Activated T-helper 2 cell treated with anti-CD3 and anti-CD28 coated beads, Interferon-gamma antibody, Interleukin-2, Interleukin-4, amounts not matched to agents 10 μg/mL and 5 μg/mL and 100 μg/mL, durations not matched to agents 14 hours and 24 hours and 36 hours (primary cell): ENCODE measurements around the gene LEPR. TPM values are rescaled to one million over a fixed set of nuclear protein-coding genes. Genes with fewer than 3 reads are reported as not detected.

Experiments
- DNase-seq: peaks from one replicate; pipeline ENCODE4 v3.0.0; 2021; ENCODE audit warnings: low spot score
- H3K27ac Mint-ChIP-seq: one replicate; pipeline ENCODE4 v1.8.0; 2021; ENCODE audit warnings: mixed read lengths
- H3K27me3 Mint-ChIP-seq: one replicate; pipeline ENCODE4 v1.8.0; 2021; ENCODE audit warnings: low read depth, mixed read lengths
- H3K36me3 Mint-ChIP-seq: one replicate; pipeline ENCODE4 v1.8.0; 2021; ENCODE audit warnings: low read depth, mixed read lengths
- H3K4me1 Mint-ChIP-seq: one replicate; pipeline ENCODE4 v1.8.0; 2021; ENCODE audit warnings: low read depth, mixed read lengths
- H3K4me3 Mint-ChIP-seq: one replicate; pipeline ENCODE4 v1.8.0; 2021; ENCODE audit warnings: low read depth, mild to moderate bottlenecking, moderate library complexity, mixed read lengths
- H3K9me3 Mint-ChIP-seq: one replicate; pipeline ENCODE4 v1.8.0; 2021; ENCODE audit warnings: mixed read lengths
- intact Hi-C: fragments of 100-400 bp; cut with micrococcal nuclease; formaldehyde crosslinking; loops from one replicate; pipeline ENCODE4 v1.15.1; 2023
- total RNA-seq: library from RNA; stranded (reverse); gene quantifications from 2 replicates; pipeline ENCODE4 v1.2.3, GENCODE V29; 2022

The LEPR gene
- total RNA-seq, 1 donor from 2014 or later: 2.0 TPM

DNA sequence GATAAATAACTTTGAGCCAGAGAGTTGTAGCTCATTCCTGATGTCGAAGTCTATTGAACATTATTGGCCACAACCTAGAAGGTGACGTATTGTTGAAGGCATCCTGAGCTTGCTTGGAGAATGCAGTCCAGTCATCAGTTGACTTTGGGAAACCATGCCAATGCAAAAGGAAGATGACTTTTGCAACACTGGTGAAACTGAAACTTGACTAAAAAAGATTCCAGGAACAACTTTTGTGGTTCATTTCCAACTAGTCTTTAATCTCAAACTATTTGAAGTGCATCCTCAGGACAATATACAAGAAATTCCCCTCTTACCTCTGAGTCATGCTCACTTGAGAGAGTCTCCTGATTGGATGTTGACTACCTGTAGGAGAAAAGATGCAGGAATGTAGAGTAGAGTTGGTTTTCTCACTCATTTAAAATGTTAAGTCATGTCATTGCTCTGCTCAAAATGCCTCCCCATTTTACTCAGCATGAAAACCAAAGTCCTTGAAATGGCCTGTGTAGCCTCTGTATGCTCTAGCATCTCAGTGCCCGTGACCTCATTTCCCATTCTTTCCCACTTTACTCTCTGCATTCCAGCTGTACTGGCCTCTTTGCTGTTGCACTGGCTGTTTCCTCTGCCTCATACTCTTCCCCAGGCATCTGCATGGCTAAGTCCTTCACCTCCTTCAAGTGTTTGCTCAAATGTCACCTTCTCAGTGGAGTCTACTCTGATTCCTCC is 24.4 kb upstream of the LEPR start:
- Mint-ChIP-seq H3K36me3 (peaks cover 4% of the 10 kb centered on the region), H3K27me3 (no peaks in the 10 kb centered on the region), H3K9me3 (no peaks in the 10 kb centered on the region), H3K4me3 (no peak overlapping the region), H3K4me1 (peaks cover 68% of the 10 kb centered on the region), H3K27ac (peak overlapping the region; percentile 32)
- no peak for DNase-seq
- intact Hi-C loops: loop anchor here (1.0 to 10.0 kb wide), 7 partner anchors 129 to 979 kb away; partner anchors contain the start of gene JAK1

DNA sequence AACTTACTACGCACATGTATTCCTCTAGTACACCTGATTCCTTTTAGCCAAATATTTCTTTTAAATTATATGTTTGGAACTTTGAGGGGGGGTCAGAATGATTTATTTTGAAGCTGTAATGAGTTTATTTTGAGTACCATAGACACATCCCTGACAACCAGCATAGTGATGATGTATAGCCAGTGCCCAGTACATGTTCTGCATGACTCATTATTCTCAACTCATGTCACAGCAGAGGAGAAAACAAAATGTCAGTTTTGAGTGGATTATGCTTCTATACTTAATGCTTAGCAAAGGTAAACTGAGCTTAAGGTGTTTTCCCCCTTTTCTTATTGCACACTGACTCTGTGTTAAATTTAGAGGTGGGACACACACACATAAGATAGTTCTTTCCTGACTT is 22.4 kb upstream of the LEPR start:
- H3K27me3 Mint-ChIP-seq: no peaks in the 10 kb centered on the region
- peaks cover 4% of the 10 kb centered on the region for H3K36me3 Mint-ChIP-seq
- no peaks in the 10 kb centered on the region for H3K9me3 Mint-ChIP-seq
- no peak overlapping the region for H3K4me3 Mint-ChIP-seq
- DNase-seq: no peak
- no peak overlapping the region for H3K27ac Mint-ChIP-seq
- intact Hi-C loops: loop anchor here (5.0 to 10.0 kb wide), 5 partner anchors 131 to 977 kb away; partner anchors contain the start of gene JAK1
- peaks cover 54% of the 10 kb centered on the region for H3K4me1 Mint-ChIP-seq

DNA sequence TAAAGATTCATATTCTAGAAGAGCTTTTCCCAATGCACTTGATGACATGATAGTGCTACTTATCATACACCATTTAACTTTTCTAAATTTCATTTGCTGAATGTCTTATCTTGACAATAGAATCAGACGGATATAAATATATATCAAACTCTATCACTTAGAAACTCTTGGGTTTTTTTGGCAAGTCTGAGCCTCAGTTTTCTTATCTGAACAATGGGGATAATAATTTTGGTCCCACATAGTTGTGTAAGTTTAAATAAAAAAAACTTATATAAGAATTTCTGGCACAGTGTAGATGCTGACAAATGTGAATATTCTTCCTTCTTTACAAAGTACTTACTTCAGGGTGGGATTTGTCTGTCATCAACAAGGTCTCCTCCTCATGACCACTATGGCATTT is 21.5 kb upstream of the LEPR start:
- no peak for DNase-seq
- intact Hi-C loops: loop anchor here (5.0 to 10.0 kb wide), 5 partner anchors 132 to 976 kb away; partner anchors contain the start of gene JAK1
- H3K4me3 Mint-ChIP-seq: no peak overlapping the region
- H3K4me1 Mint-ChIP-seq: peaks cover 45% of the 10 kb centered on the region
- no peak overlapping the region for H3K27ac Mint-ChIP-seq
- no peaks in the 10 kb centered on the region for H3K9me3 Mint-ChIP-seq
- H3K27me3 Mint-ChIP-seq: no peaks in the 10 kb centered on the region
- H3K36me3 Mint-ChIP-seq: peaks cover 4% of the 10 kb centered on the region

DNA sequence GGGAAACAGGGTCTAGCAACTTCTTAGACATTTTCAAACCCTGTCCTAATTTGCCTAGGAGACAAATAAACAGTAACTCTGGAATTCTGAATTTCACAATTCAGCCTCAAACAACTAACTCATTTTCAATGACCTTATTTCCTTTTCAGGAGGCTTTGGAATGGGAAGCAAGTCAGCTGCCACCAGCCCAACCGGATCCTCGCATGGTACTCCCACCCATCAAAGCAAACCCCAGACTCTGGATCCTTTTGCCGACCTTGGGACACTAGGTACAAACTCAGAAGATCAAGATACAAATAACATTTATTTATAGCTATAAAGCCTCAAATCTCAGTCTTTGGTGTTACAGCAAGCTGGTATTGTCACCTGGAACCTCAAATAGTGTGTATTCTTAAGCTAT is 18.9 kb upstream of the LEPR start:
- H3K27ac Mint-ChIP-seq: no peak overlapping the region
- peaks cover 21% of the 10 kb centered on the region for H3K4me1 Mint-ChIP-seq
- peaks cover 9% of the 10 kb centered on the region for H3K27me3 Mint-ChIP-seq
- H3K36me3 Mint-ChIP-seq: peaks cover 4% of the 10 kb centered on the region
- DNase-seq: no peak
- H3K4me3 Mint-ChIP-seq: no peak overlapping the region
- no peaks in the 10 kb centered on the region for H3K9me3 Mint-ChIP-seq
- intact Hi-C loops: no loop called here

DNA sequence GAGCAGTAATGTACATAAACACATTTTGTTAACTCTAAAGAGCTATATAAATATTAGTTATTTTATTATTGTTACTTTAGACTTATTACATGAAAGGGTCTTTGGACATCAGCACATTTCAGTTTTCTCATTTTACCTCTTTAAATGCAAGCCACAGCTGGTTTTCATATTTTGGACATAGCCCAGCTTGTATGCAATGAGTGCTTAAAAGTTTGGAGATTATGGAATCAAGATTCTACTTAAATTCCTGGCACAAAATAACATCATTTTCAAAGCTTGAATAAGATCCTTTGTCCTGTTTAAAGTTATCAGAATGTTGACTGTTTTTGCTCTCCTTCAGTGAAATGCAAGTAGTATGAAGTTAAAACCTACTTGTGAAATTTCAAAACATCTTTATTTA is 15.5 kb upstream of the LEPR start:
- Mint-ChIP-seq H3K36me3 (no peaks in the 10 kb centered on the region), H3K4me3 (no peak overlapping the region), H3K27ac (no peak overlapping the region), H3K9me3 (no peaks in the 10 kb centered on the region), H3K4me1 (no peaks in the 10 kb centered on the region), H3K27me3 (peaks cover 14% of the 10 kb centered on the region)
- intact Hi-C loops: no loop called here
- DNase-seq: no peak

DNA sequence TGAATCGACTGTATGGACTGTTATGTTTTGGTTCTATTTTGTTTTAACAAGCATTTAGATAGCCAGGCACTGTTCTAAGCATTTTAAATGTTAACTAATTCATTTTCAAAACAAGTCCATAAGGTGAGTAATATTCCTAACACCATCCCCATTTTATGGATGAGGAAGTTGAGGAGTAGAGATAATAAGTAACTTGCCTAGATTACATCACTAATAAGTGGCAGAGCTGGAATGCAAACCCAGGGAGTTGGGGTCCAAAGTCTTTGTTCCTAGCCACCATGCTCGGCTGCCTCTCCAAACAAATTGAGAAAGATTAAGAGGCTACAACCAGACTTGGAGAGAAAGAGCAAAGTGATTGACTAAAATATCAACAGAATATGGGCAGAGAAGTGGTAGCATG is 12.6 kb upstream of the LEPR start:
- H3K4me1 Mint-ChIP-seq: no peaks in the 10 kb centered on the region
- no peak for DNase-seq
- H3K27me3 Mint-ChIP-seq: peaks cover 16% of the 10 kb centered on the region
- H3K4me3 Mint-ChIP-seq: no peak overlapping the region
- H3K27ac Mint-ChIP-seq: no peak overlapping the region
- intact Hi-C loops: no loop called here
- H3K36me3 Mint-ChIP-seq: no peaks in the 10 kb centered on the region
- H3K9me3 Mint-ChIP-seq: no peaks in the 10 kb centered on the region

DNA sequence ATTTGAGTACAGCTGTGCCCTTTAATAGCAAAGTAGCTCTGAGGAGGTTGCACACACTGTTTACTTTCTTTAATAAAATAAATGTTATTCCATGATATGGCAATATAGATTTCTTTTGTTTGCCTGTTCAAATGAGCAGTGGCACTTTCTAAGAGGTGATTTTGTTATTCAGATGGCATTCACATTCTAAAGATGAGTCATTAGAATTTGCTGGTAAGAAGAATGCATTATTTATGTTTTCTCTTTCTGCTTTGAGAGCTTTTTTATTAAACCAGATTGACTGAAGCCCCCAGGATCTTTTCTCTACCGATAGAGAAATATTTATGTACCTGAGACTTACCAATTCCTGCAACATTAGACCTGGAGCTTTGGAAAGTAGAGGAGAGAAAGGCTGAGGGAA is 11.2 kb upstream of the LEPR start:
- Mint-ChIP-seq H3K4me3 (no peak overlapping the region), H3K27ac (no peak overlapping the region), H3K36me3 (no peaks in the 10 kb centered on the region), H3K9me3 (no peaks in the 10 kb centered on the region), H3K4me1 (no peaks in the 10 kb centered on the region), H3K27me3 (peaks cover 17% of the 10 kb centered on the region)
- no peak for DNase-seq
- intact Hi-C loops: no loop called here

DNA sequence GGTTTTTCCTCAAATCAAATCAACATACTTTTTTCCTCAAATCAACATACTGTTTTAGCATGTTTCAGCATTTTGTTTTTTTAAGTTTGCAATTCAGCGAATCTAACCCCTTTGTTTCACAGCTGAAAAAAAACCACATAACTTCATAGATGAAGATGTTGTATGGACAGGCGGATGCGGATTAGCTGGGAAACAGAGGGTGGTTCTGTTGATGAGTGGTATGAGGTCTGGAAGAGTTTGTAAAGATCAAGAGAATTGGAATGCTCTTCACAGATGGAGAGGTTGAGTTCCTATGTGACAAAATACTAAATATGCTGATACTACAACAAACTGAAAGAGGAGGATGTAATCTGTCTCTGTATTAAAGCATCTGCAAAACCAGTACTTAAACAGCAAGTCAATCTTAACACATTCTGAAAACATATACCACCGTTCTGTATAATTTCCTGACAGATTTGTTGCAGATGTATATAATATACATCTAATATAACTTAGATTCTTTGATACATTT is 10.6 kb upstream of the LEPR start:
- Mint-ChIP-seq H3K4me3 (no peak overlapping the region), H3K27ac (no peak overlapping the region), H3K27me3 (peaks cover 17% of the 10 kb centered on the region), H3K36me3 (no peaks in the 10 kb centered on the region), H3K4me1 (no peaks in the 10 kb centered on the region), H3K9me3 (no peaks in the 10 kb centered on the region)
- intact Hi-C loops: no loop called here
- DNase-seq: no peak

DNA sequence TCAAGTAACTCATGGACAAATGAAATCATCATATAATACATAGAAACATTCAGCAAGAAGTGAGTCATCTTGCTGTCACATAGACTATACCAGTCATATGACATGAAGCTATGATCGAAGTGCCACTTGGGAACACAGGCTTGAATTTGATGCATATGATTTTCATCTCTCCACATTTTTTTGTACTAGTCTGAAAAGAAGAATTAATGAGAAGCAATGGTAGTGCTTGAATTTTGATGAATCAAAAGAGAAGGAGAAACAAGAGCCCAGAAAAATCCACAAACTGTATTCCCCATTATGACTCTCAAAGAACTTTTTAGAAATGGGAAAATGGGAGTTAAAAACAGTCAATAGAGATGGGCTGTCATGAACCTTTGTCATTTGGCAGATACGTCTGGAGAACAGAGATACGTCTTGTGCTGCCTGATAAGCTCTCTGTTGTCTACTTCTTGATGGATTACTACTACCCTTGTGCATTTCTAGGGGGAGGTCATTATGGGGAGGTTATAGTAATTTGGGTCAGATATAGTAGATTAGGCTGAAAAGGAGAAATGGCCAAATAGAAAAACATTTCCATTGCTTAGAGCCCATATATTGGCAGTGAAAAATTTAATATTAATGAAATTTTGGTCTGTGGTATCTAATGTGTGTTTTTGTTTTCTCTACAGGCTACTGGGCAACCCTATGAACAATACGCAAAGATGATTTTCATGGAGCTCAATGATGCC is 8.0 kb upstream of the LEPR start:
- Mint-ChIP-seq H3K27me3 (peaks cover 25% of the 10 kb centered on the region), H3K9me3 (no peaks in the 10 kb centered on the region), H3K36me3 (no peaks in the 10 kb centered on the region), H3K4me1 (peaks cover 2% of the 10 kb centered on the region), H3K4me3 (no peak overlapping the region), H3K27ac (no peak overlapping the region)
- no peak for DNase-seq
- intact Hi-C loops: no loop called here

DNA sequence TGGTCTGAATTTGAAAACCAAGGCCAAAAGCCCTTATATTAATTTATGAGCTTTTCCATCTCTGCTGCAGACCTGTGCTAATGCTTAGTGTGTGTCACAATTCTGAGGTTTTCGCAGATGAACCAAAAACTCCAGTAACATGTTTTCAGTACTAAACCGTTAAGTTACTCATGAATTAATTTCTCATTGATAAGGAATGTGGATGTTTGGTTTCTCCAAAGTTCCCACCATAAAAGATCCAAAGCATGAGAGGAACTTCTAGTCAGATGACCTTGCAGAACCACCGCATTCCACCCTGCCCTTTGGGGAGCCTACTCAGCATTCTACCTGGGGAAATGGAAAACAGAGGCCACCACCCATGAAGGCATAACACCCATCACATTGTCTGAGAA is 7.5 kb upstream of the LEPR start:
- H3K4me3 Mint-ChIP-seq: no peak overlapping the region
- H3K27ac Mint-ChIP-seq: no peak overlapping the region
- intact Hi-C loops: no loop called here
- H3K27me3 Mint-ChIP-seq: peaks cover 27% of the 10 kb centered on the region
- no peaks in the 10 kb centered on the region for H3K9me3 Mint-ChIP-seq
- H3K4me1 Mint-ChIP-seq: peaks cover 4% of the 10 kb centered on the region
- no peaks in the 10 kb centered on the region for H3K36me3 Mint-ChIP-seq
- DNase-seq: no peak

DNA sequence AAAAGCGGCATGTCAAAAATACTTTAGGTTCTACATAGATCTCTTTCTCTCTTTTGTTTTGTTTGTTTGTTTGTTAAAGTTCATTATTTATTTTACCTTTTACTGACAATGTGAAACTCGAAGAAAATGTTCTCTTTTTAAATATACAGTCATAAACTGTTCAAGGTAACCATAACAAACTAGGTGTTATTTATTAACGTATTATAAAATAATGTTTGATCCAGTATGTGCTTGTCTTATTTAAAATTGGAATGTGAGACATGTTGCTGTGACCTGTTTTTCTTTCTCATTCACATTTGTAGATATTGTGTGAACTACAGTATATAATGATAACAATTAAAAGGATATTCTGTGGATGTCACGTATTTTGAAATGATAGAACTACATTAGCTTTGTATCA is 5.9 kb upstream of the LEPR start:
- H3K27me3 Mint-ChIP-seq: peaks cover 30% of the 10 kb centered on the region
- no peak for DNase-seq
- no peaks in the 10 kb centered on the region for H3K9me3 Mint-ChIP-seq
- no peak overlapping the region for H3K27ac Mint-ChIP-seq
- intact Hi-C loops: no loop called here
- H3K36me3 Mint-ChIP-seq: no peaks in the 10 kb centered on the region
- no peak overlapping the region for H3K4me3 Mint-ChIP-seq
- peaks cover 8% of the 10 kb centered on the region for H3K4me1 Mint-ChIP-seq

DNA sequence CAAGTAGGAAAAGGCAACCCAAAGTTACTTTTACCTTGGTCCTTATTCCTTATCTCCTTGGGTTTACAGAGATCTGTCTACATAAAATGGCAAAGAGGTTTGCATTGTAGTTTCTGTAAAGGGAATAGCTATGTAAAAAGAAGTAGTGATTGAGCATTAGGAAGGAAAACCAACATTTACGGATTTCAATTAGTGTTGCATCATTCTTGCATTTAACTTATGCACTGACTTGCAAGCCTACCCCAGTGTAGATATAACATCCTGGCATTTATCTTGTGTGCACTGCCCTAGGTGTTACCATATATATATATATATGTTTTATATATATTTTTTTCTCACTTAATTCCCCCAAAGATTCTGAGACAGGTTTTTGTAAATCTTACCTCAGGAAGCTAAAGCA is 3.7 kb upstream of the LEPR start:
- H3K9me3 Mint-ChIP-seq: no peaks in the 10 kb centered on the region
- no peak overlapping the region for H3K27ac Mint-ChIP-seq
- H3K4me3 Mint-ChIP-seq: no peak overlapping the region
- H3K36me3 Mint-ChIP-seq: no peaks in the 10 kb centered on the region
- H3K27me3 Mint-ChIP-seq: peaks cover 27% of the 10 kb centered on the region
- peaks cover 11% of the 10 kb centered on the region for H3K4me1 Mint-ChIP-seq
- no peak for DNase-seq
- intact Hi-C loops: no loop called here

DNA sequence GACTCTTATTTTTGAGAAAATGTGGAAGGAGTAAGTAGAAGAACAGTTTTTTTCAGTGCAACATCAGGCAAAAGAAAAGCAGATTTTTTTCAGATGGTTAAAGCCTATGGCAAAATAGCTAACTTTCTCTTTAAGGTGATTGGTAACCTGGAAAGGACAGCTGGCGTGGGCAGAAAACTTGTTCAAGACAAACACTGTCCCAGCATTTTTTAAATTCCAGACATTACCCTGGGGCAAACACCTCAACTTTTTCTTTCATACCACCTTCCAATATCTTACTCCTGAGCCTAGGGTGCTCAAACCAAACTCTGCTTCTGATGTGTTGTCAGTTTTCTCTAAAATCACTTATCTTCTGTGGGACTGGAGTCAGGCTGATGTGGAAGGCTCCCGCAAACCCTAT is 2.7 kb upstream of the LEPR start:
- Mint-ChIP-seq H3K27me3 (peaks cover 24% of the 10 kb centered on the region), H3K4me3 (no peak overlapping the region), H3K9me3 (no peaks in the 10 kb centered on the region), H3K36me3 (no peaks in the 10 kb centered on the region), H3K27ac (no peak overlapping the region), H3K4me1 (peaks cover 11% of the 10 kb centered on the region)
- DNase-seq: no peak
- intact Hi-C loops: no loop called here
